A549 (cell line): ENCODE measurements around the gene TGFBR3. TPM values are rescaled to one million over a fixed set of nuclear protein-coding genes. Genes with fewer than 3 reads are reported as not detected.

Experiments used
- ATAC-seq, 2 experiments: fragments of 200-7000 bp in 1 of 2; fragments of >200 bp in 1 of 2; cut with Nextera tagmentation in 1 of 2; cut with Tn5 transposase in 1 of 2; 3 replicates each; pipeline versions ENCODE4 v1.8.0 to v1.9.1; 2018 to 2020; ENCODE audit warnings: mild to moderate bottlenecking in 1 of 2, moderate library complexity in 1 of 2
- CTCF ChIA-PET: fragments of 300-600 bp; sonication (Branson Sonifier 250); formaldehyde crosslinking; extraction: SDS; loops from one replicate; lab custom pipeline; 2021; ENCODE audit warnings: antibody characterized with exemption, inconsistent platforms; lab: Yijun Ruan, JAX
- POLR2A ChIA-PET: fragments of 350-600 bp; formaldehyde crosslinking; extraction: SDS; loops from one replicate; lab custom pipeline; 2021; ENCODE audit warnings: antibody characterized with exemption, inconsistent platforms; lab: Yijun Ruan, JAX
- DNase-seq, 2 experiments: peaks; one replicate each; pipeline versions ENCODE4 v3.0.0 to v3.0.0-alpha.2; 2011 to 2016; ENCODE audit warnings: low read depth in 1 of 2, low spot score in 1 of 2
- FAIRE-seq: peaks from 2 replicates; lab custom pipeline; 2011; peaks lifted over from hg19 to GRCh38; lab: Jason Lieb, UNC
- H3K27ac ChIP-seq, 2 experiments: fragments of >200 bp; sonication (Bioruptor Twin); formaldehyde crosslinking; 3 replicates each; pipeline ENCODE4 v1.5.1; 2016 to 2017
- H3K4me1 ChIP-seq: fragments of >200 bp; sonication (Bioruptor Twin); formaldehyde crosslinking; 3 replicates; pipeline ENCODE4 v1.6.1; 2016
- H3K4me2 ChIP-seq: fragments of >200 bp; sonication (Bioruptor Twin); formaldehyde crosslinking; 3 replicates; pipeline ENCODE4 v1.6.1; 2016
- H3K4me3 ChIP-seq: fragments of >200 bp; sonication (Bioruptor Twin); formaldehyde crosslinking; 3 replicates; pipeline ENCODE4 v1.5.1; 2016
- H3K9me3 ChIP-seq: fragments of >200 bp; sonication (Bioruptor Twin); formaldehyde crosslinking; 3 replicates; pipeline ENCODE4 v1.6.1; 2016
- CBX8 ChIP-seq: fragments of 200-600 bp; sonication (generic); IDR thresholded peaks from 2 replicates; pipeline ENCODE4 v1.6.1; 2016
- CEBPB ChIP-seq, 2 experiments: fragments of >200 bp in 1 of 2; sonication (Bioruptor Twin) in 1 of 2; formaldehyde crosslinking in 1 of 2; IDR thresholded peaks; 2 replicates each; pipeline ENCODE4 v1.6.1; 2012 to 2016
- EHF ChIP-seq: fragments of 250-450 bp; sonication (Bioruptor Pico); IDR thresholded peaks from 2 replicates; pipeline ENCODE4 v1.5.0; 2020; ENCODE audit warnings: mild to moderate bottlenecking
- EHMT2 ChIP-seq: fragments of 200-600 bp; sonication (generic); IDR thresholded peaks from 2 replicates; pipeline ENCODE4 v1.6.1; 2016; ENCODE audit warnings: antibody characterized with exemption, low read depth, mild to moderate bottlenecking, moderate library complexity
- EP300 ChIP-seq, 2 experiments: fragments of >200 bp; sonication (Bioruptor Twin); formaldehyde crosslinking; IDR thresholded peaks; 2 replicates in 1 of 2; 3 replicates in 1 of 2; pipeline ENCODE4 v1.6.1; 2016 to 2017
- ESRRA ChIP-seq: fragments of 150-350 bp; IDR thresholded peaks from 2 replicates; pipeline ENCODE4 v1.6.1; 2014; ENCODE audit warnings: mild to moderate bottlenecking, low read length, borderline replicate concordance
- FOSB ChIP-seq: fragments of 250-450 bp; sonication (Bioruptor Pico); IDR thresholded peaks from 2 replicates; pipeline ENCODE4 v1.5.0; 2020; ENCODE audit warnings: mild to moderate bottlenecking, moderate library complexity
- HDAC2 ChIP-seq: fragments of 200-600 bp; sonication (generic); IDR thresholded peaks from 2 replicates; pipeline ENCODE4 v1.6.1; 2016
- JUN ChIP-seq, 2 experiments: fragments of >200 bp; sonication (Bioruptor Twin); formaldehyde crosslinking; IDR thresholded peaks; 2 replicates in 1 of 2; 3 replicates in 1 of 2; pipeline ENCODE4 v1.6.1; 2016 to 2017
- KDM5A ChIP-seq: fragments of 200-600 bp; sonication (generic); IDR thresholded peaks from 2 replicates; pipeline ENCODE4 v1.6.1; 2016; ENCODE audit warnings: antibody characterized with exemption, mild to moderate bottlenecking
- MAZ ChIP-seq: fragments of 150-350 bp; IDR thresholded peaks from 2 replicates; pipeline ENCODE4 v1.6.1; 2014; ENCODE audit warnings: antibody characterized with exemption, low read depth, low read length, borderline replicate concordance
- MYC ChIP-seq: IDR thresholded peaks from 2 replicates; pipeline ENCODE4 v1.6.1; 2012; ENCODE audit warnings: mild to moderate bottlenecking, inconsistent platforms, low read length, improper control_type of control experiment, borderline replicate concordance
- NFE2L2 ChIP-seq: fragments of 150-350 bp; conservative IDR thresholded peaks from 2 replicates; pipeline ENCODE4 v1.6.1; 2014; ENCODE audit warnings: low read length
- NPAS2 ChIP-seq: fragments of 250-450 bp; sonication (Bioruptor Pico); IDR thresholded peaks from 2 replicates; pipeline ENCODE4 v1.8.0; 2022; ENCODE audit warnings: mild to moderate bottlenecking, moderate library complexity, borderline replicate concordance
- NR3C1 ChIP-seq: fragments of >200 bp; sonication (Bioruptor Twin); formaldehyde crosslinking; IDR thresholded peaks from 3 replicates; pipeline ENCODE4 v1.6.1; 2017
- PBX3 ChIP-seq: IDR thresholded peaks from 2 replicates; pipeline ENCODE4 v1.6.1; 2012
- RAD21 ChIP-seq, 2 experiments: fragments of >200 bp in 1 of 2; sonication (Bioruptor Twin) in 1 of 2; formaldehyde crosslinking in 1 of 2; IDR thresholded peaks in 1 of 2; conservative IDR thresholded peaks in 1 of 2; 2 replicates in 1 of 2; 3 replicates in 1 of 2; pipeline ENCODE4 v1.6.1; 2012 to 2018; ENCODE audit warnings: inconsistent platforms in 1 of 2
- RARB ChIP-seq: fragments of 250-450 bp; sonication (Bioruptor Pico); IDR thresholded peaks from 2 replicates; pipeline ENCODE4 v1.8.0; 2021; ENCODE audit warnings: mild to moderate bottlenecking, moderate library complexity
- RCOR1 ChIP-seq: fragments of 150-350 bp; IDR thresholded peaks from 2 replicates; pipeline ENCODE4 v1.6.1; 2014; ENCODE audit warnings: antibody characterized with exemption, low read length, low read depth
- REST ChIP-seq: fragments of 200-600 bp; sonication (generic); IDR thresholded peaks from 2 replicates; pipeline ENCODE4 v1.6.1; 2016; ENCODE audit warnings: antibody characterized with exemption, mild to moderate bottlenecking, moderate library complexity
- RNF2 ChIP-seq: fragments of 200-600 bp; sonication (generic); IDR thresholded peaks from 2 replicates; pipeline ENCODE4 v1.6.1; 2016; ENCODE audit warnings: low read depth, mild to moderate bottlenecking, antibody characterized with exemption, moderate library complexity, borderline replicate concordance
- SMC3 ChIP-seq: fragments of >200 bp; sonication (Bioruptor Twin); formaldehyde crosslinking; IDR thresholded peaks from 3 replicates; pipeline ENCODE4 v1.6.1; 2018; ENCODE audit warnings: inconsistent platforms
- TFCP2L1 ChIP-seq: fragments of 250-450 bp; sonication (Bioruptor Pico); IDR thresholded peaks from 2 replicates; pipeline ENCODE4 v1.5.0; 2021; ENCODE audit warnings: mild to moderate bottlenecking
- TP53 ChIP-seq: fragments of 250-450 bp; sonication (Bioruptor Pico); IDR thresholded peaks from 2 replicates; pipeline ENCODE4 v1.5.0; 2021; ENCODE audit warnings: mild to moderate bottlenecking, moderate library complexity
- ZNF302 ChIP-seq: fragments of 250-450 bp; sonication (Bioruptor Pico); IDR thresholded peaks from 2 replicates; pipeline ENCODE4 v1.9.0; 2021; ENCODE audit warnings: inconsistent platforms, mild to moderate bottlenecking, moderate library complexity
- WGBS: methylation state at CpG from one replicate; pipeline ENCODE4 v1.1.6; 2017; ENCODE audit errors: missing lambda C conversion rate; 5-methylcytosine and 5-hydroxymethylcytosine counted together
- polyA plus RNA-seq, 4 experiments: library from polyadenylated mRNA; depleted of rRNA in 3 of 4; stranded (reverse); fragments of >200 nt; fragmentation: RNase III in 1 of 4; extraction: RNeasy Plus Mini Kit Qiagen cat#74134 plus additional on column Dnase treatment in 1 of 4; gene quantifications; 2 replicates in 3 of 4; 3 replicates in 1 of 4; pipeline ENCODE4 v1.2.3, GENCODE V29; 2011 to 2017

Gene TGFBR3
- polyA plus RNA-seq, 2 of the 4 experiments (the other 2 are of a cell fraction), result 5.0 to 8.9 TPM

- peak in 1 of 2 experiments; percentile 41 for DNase-seq
- Histone ChIP-seq H3K4me2 (peak overlapping the region; percentile 81), H3K4me1 (peaks cover 62% of the 10 kb centered on the region), H3K4me3 (peak overlapping the region; percentile 17; the same call in 1 of the 3 replicates), H3K27ac (peak overlapping the region; percentile 61 to 68; a peak in 5 of 6 replicates), H3K9me3 (no peaks in the 10 kb centered on the region)
- ChIA-PET POLR2A (no interaction called here), CTCF (interaction anchor here (1.0 kb wide), 1 partner anchor 58 kb away, joined by 4 read pairs; no protein-coding TSS in a partner anchor)
- peak; percentile 60 to 73; a peak in 5 of 6 replicates for ATAC-seq
- FAIRE-seq, result no peak
- WGBS, result 10% methylated on average over 12 of the region's 12 CpGs
- TF ChIP-seq RARB (CRISPR knock-in tag) (no peak), TP53 (CRISPR knock-in tag) (no peak), NFE2L2 (no peak), EHMT2 (no peak), KDM5A (no peak)
Measured at GRCh38 chr1:91827459-91828321, 58.3 kb downstream of the TGFBR3 start.

- 46% methylated on average over 9 of the region's 9 CpGs for WGBS
- H3K4me3 ChIP-seq, result peak overlapping the region; percentile 15; the same call in 1 of the 3 replicates
Measured at GRCh38 chr1:91827087-91827458, 58.9 kb downstream of the TGFBR3 start.

GRCh38 chr1:91826649-91827048 is 59.3 kb downstream of the TGFBR3 start:
- FAIRE-seq, result no peak
- Histone ChIP-seq H3K9me3 (no peaks in the 10 kb centered on the region), H3K4me3 (no peak overlapping the region), H3K4me2 (peak overlapping the region; percentile 81), H3K27ac (peak overlapping the region; percentile 61 to 68; a peak in 5 of 6 replicates), H3K4me1 (peaks cover 54% of the 10 kb centered on the region)
- CTCF ChIA-PET, result no interaction called here
- POLR2A ChIA-PET, result no interaction called here
- no peak for ATAC-seq
- WGBS, result 77% methylated on average over 5 of the region's 5 CpGs
- TF ChIP-seq ESRRA (no peak), ZNF302 (no peak), EHF (CRISPR knock-in tag) (no peak)
- DNase-seq, result no peak

More at GRCh38 chr1:91827087-91827458, 58.9 kb downstream of the TGFBR3 start:
- ATAC-seq (peak; percentile 60 to 77), DNase-seq (peak; percentile 24 to 76), FAIRE-seq (no peak)
- Histone ChIP-seq H3K4me2 (peak overlapping the region; percentile 81), H3K4me1 (peaks cover 58% of the 10 kb centered on the region), H3K9me3 (no peaks in the 10 kb centered on the region), H3K27ac (peak overlapping the region; percentile 61 to 68; a peak in 5 of 6 replicates)
- CTCF ChIA-PET, result no interaction called here
- TF ChIP-seq SMC3 (no peak), TFCP2L1 (no peak), RNF2 (no peak), CEBPB (IDR thresholded peaks at IDR 0.05) (0 out of 4 replicates have a peak, but pooled peaks of 1 of the 2 experiments have one; percentile 9)
- POLR2A ChIA-PET, result no interaction called here

GRCh38 chr1:91826248-91826647 is 59.7 kb downstream of the TGFBR3 start:
- Histone ChIP-seq H3K4me2 (0 out of 3 replicates have a peak overlapping the region, but pooled peaks have one; percentile 81), H3K27ac (peak overlapping the region in 1 of 2 experiments; percentile 61; a peak in 2 of 6 replicates), H3K4me1 (peaks cover 50% of the 10 kb centered on the region), H3K9me3 (no peaks in the 10 kb centered on the region), H3K4me3 (no peak overlapping the region)
- POLR2A ChIA-PET, result no interaction called here
- CTCF ChIA-PET, result interaction anchor here (0.7 to 0.8 kb wide), 2 partner anchors 10 to 279 kb away, joined by 3 read pairs; no protein-coding TSS in a partner anchor
- DNase-seq (no peak), ATAC-seq (no peak), FAIRE-seq (no peak)
- WGBS, result 84% methylated on average over 6 of the region's 6 CpGs
- TF ChIP-seq REST (no peak), EP300 (IDR thresholded peaks at IDR 0.05) (no peak), PBX3 (no peak), NR3C1 (no peak), ESRRA (no peak), NFE2L2 (no peak), MAZ (no peak), RAD21 (conservative IDR thresholded peaks at IDR 0.05 in 1 of 2, IDR thresholded peaks at IDR 0.05 in 1 of 2) (no peak), FOSB (CRISPR knock-in tag) (no peak), HDAC2 (no peak), CBX8 (no peak), RCOR1 (no peak), JUN (IDR thresholded peaks at IDR 0.05) (no peak), MYC (no peak), RNF2 (no peak), NPAS2 (CRISPR knock-in tag) (no peak)
